ENCODE results near the gene LMOD2. TPM values are rescaled to one million over a fixed set of nuclear protein-coding genes. Genes with fewer than 3 reads are reported as not detected.

Gene LMOD2
- total and polyA plus RNA-seq, 9 of the 15 experiments (the other 6 are each of a cell fraction or from before 2014, with no cell fraction given) = 0.04 TPM; not detected in 8

GRCh38 chr7:123695944-123696677, 40.4 kb downstream of the LMOD2 start:
- Histone ChIP-seq H4K20me1 (replicated peaks; ENCODE audit: control insufficient read depth, insufficient read depth, low read length) (no peaks in the 10 kb centered on the region), H3K9me1 (ENCODE audit: control insufficient read depth, insufficient read depth, low read length) (no peaks in the 10 kb centered on the region), H3K27me3 (ENCODE audit: control insufficient read depth in 2 of 2, insufficient read depth in 2 of 2, low read length in 2 of 2) (no peaks in the 10 kb centered on the region), H3K9ac (ENCODE audit: insufficient read depth in 1 of 2, low read depth in 2 of 2, low read length in 2 of 2) (no peak overlapping the region), H3K4me1 (replicated peaks in 1 of 2; ENCODE audit: control insufficient read depth in 2 of 2, insufficient read depth in 2 of 2, low read length in 2 of 2) (peaks cover 0 to 5% of the 10 kb centered on the region in 2 experiments; a peak in 1 of 5 replicates), H3K36me3 (ENCODE audit: control insufficient read depth, insufficient read depth, low read length) (peaks cover 84% of the 10 kb centered on the region), H3K4me2 (ENCODE audit: insufficient read depth, low read length) (no peak overlapping the region), H2AFZ (ENCODE audit: low read depth, low read length) (no peak overlapping the region), H3K79me2 (ENCODE audit: control insufficient read depth, insufficient read depth, low read length) (0 out of 3 replicates have a peak, but pooled peaks cover 4% of the 10 kb centered on the region), H3K27ac (ENCODE audit: extremely low read depth, low read depth, low read length) (no peak overlapping the region), H3K4me3 (no peak overlapping the region), H3K9me3 (replicated peaks; ENCODE audit: control insufficient read depth, insufficient read depth, low read depth, low read length) (no peaks in the 10 kb centered on the region)
- no TSS peak for BruUV-seq (replicated peaks)
- in situ Hi-C loops (cut with MboI) = no loop called here
- no peak for DNase-seq (ENCODE audit: extremely low read depth in 1 of 4, low spot score in 3 of 4)
- TF ChIP-seq MBD2 (IDR thresholded peaks at IDR 0.05; ENCODE audit: borderline replicate concordance, low read depth) = no peak
- no peak for TF ChIP-seq NR2F6 (CRISPR knock-in tag; IDR thresholded peaks at IDR 0.05)
- TF ChIP-seq SREBF1 (IDR thresholded peaks at IDR 0.05; ENCODE audit: borderline replicate concordance, low read depth, low read length) = no peak
- no peak for TF ChIP-seq NFIX (CRISPR knock-in tag; IDR thresholded peaks at IDR 0.05; ENCODE audit: low read depth)
- no peak for TF ChIP-seq ZNF717 (CRISPR knock-in tag; IDR thresholded peaks at IDR 0.05)
- no peak for TF ChIP-seq ZNF764 (CRISPR knock-in tag; IDR thresholded peaks at IDR 0.05; ENCODE audit: low read depth)
- TF ChIP-seq POLR2A (conservative IDR thresholded peaks at IDR 0.05) = no peak
- no peak for TF ChIP-seq E2F3 (CRISPR knock-in tag; IDR thresholded peaks at IDR 0.05)
- TF ChIP-seq PPARD (CRISPR knock-in tag; IDR thresholded peaks at IDR 0.05) = no peak
- no peak for TF ChIP-seq UBTF (IDR thresholded peaks at IDR 0.05; ENCODE audit: borderline replicate concordance in 1 of 2, low read depth in 2 of 2, low read length in 2 of 2)
- no peak for TF ChIP-seq ATF7 (IDR thresholded peaks at IDR 0.05)
- TF ChIP-seq ZNF780A (CRISPR knock-in tag; IDR thresholded peaks at IDR 0.05) = no peak
- no peak for TF ChIP-seq JUN (IDR thresholded peaks at IDR 0.05; ENCODE audit: borderline replicate concordance, low read depth, low read length)
- no peak for TF ChIP-seq JUN (CRISPR knock-in tag; IDR thresholded peaks at IDR 0.05; ENCODE audit: borderline replicate concordance)
- no peak for TF ChIP-seq ZNF217 (CRISPR knock-in tag; IDR thresholded peaks at IDR 0.05)
- TF ChIP-seq MAFK (IDR thresholded peaks at IDR 0.05; ENCODE audit: low read length) = no peak
- no peak for TF ChIP-seq ZNF274 (IDR thresholded peaks at IDR 0.05; ENCODE audit: borderline replicate concordance, low read depth, low read length)
- TF ChIP-seq FOXA1 (IDR thresholded peaks at IDR 0.05; ENCODE audit: borderline replicate concordance) = no peak
- no peak for TF ChIP-seq EZH2 (IDR thresholded peaks at IDR 0.05; ENCODE audit: borderline replicate concordance, low read depth, low read length)
- no peak for TF ChIP-seq HMBOX1 (IDR thresholded peaks at IDR 0.05)
- WGBS (ENCODE audit: insufficient coverage, low coverage, missing lambda C conversion rate) = 89% methylated on average over 3 of the region's 3 CpGs
- no peak for FAIRE-seq
- intact Hi-C loops (cut with micrococcal nuclease) = no loop called here
- ATAC-seq = no peak
- ChIA-PET CTCF (ENCODE audit: low intra/inter-chr PET ratio) (no interaction called here), POLR2A (no interaction called here)
